ENCODE results near the gene PTPRF. TPM values are rescaled to one million over a fixed set of nuclear protein-coding genes. Genes with fewer than 3 reads are reported as not detected.

The PTPRF gene
- polyA plus RNA-seq, 3 donors, result not detected

DNA sequence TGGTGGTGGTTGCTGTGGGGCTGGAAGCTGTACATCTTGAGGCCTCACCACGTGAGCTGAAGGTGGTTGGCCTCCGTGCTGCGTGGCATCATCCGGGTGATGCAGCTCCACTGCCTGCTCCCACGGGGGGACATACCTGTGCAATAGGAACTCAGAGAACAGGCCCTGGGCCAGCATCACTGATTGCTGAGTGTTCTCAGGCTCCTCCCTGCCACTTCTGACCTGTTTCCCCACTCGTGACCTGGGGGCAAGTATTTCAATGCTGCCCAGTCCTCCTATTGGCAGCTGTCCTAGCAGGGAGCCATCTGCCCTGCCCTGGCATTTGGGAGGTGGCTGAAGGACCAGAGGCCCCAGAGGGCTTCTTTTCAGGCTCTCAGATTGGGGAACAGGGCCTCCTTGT, 26.1 kb downstream of the PTPRF start:
- Mint-ChIP-seq H3K36me3 (no peaks in the 10 kb centered on the region), H3K27ac (no peak overlapping the region), H3K4me3 (no peak overlapping the region), H3K27me3 (ENCODE audit: low read depth in 3 of 3) (peaks cover 1 to 5% (median 2%) of the 10 kb centered on the region in 3 donors), H3K4me1 (peaks cover 4% of the 10 kb centered on the region), H3K9me3 (peaks cover 0 to 2% (median 0%) of the 10 kb centered on the region in 7 donors)
- H3K27me3 ChIP-seq (ENCODE audit: control insufficient read depth in 2 of 2, insufficient read depth in 2 of 2, low read length in 2 of 2), result no peaks in the 10 kb centered on the region
- no peaks in the 10 kb centered on the region for H3K4me1 ChIP-seq (ENCODE audit: control insufficient read depth in 1 of 2, insufficient read depth in 2 of 2, low read length in 2 of 2)
- H3K79me2 ChIP-seq (ENCODE audit: insufficient read depth, low read length), result no peaks in the 10 kb centered on the region
- no peak overlapping the region for H3K4me3 ChIP-seq (replicated peaks in 1 of 3; ENCODE audit: low read depth in 2 of 3, low read length in 3 of 3)
- no peak overlapping the region for H3K4me2 ChIP-seq (replicated peaks; ENCODE audit: extremely low read depth, low read length, poor library complexity, severe bottlenecking)
- intact Hi-C loops (cut with micrococcal nuclease), result no loop called here
- DNase-seq, result no peak
- TF ChIP-seq, protein P1, sequence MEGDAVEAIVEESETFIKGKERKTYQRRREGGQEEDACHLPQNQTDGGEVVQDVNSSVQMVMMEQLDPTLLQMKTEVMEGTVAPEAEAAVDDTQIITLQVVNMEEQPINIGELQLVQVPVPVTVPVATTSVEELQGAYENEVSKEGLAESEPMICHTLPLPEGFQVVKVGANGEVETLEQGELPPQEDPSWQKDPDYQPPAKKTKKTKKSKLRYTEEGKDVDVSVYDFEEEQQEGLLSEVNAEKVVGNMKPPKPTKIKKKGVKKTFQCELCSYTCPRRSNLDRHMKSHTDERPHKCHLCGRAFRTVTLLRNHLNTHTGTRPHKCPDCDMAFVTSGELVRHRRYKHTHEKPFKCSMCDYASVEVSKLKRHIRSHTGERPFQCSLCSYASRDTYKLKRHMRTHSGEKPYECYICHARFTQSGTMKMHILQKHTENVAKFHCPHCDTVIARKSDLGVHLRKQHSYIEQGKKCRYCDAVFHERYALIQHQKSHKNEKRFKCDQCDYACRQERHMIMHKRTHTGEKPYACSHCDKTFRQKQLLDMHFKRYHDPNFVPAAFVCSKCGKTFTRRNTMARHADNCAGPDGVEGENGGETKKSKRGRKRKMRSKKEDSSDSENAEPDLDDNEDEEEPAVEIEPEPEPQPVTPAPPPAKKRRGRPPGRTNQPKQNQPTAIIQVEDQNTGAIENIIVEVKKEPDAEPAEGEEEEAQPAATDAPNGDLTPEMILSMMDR (IDR thresholded peaks at IDR 0.05), result no peak
- H3K27ac ChIP-seq (ENCODE audit: low read depth in 1 of 2, low read length in 2 of 2), result no peak overlapping the region
- no peaks in the 10 kb centered on the region for H3K36me3 ChIP-seq (replicated peaks in 1 of 2; ENCODE audit: control insufficient read depth in 1 of 2, insufficient read depth in 2 of 2, low read length in 2 of 2)
- H2AFZ ChIP-seq (ENCODE audit: insufficient read depth, low read depth, low read length, poor library complexity, severe bottlenecking), result no peak overlapping the region
- no peaks in the 10 kb centered on the region for H4K20me1 ChIP-seq (ENCODE audit: insufficient read depth, low read length)
- whole genome bisulfite sequencing (ENCODE audit: insufficient coverage), result 93% methylated on average over 5 of the region's 6 CpGs
- H3K9ac ChIP-seq (ENCODE audit: insufficient read depth, low read length, poor library complexity, severe bottlenecking), result no peak overlapping the region
- no peaks in the 10 kb centered on the region for H3K9me3 ChIP-seq (replicated peaks in 1 of 2; ENCODE audit: control insufficient read depth in 1 of 2, insufficient read depth in 1 of 2, low read length in 2 of 2)

DNA sequence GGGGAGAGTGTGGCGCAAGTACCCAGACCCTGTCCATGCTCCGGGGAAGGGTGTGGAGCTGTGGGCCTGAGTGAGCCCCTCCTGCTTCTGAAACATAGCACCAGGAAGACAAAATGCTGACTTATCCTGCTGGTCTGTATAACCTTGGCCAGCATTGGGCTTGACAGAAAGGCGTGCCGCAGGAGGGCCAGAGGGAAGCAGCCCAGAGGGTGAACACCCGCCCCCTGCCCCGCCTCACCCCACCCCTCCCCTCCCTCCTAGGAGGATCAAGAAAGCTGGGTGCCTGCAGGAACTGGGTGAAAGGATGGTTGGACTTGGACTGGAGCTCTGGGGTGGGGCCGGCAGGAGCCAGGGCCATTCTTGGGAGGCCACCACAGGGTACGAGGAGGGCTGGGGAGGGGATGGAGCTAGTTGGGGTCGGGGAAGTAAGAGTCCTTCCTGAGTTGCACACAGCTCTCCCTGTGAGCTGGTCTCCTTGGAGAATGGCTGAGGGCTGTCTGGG, 27.1 kb downstream of the PTPRF start:
- Histone ChIP-seq H3K27ac (ENCODE audit: low read depth in 1 of 2, low read length in 2 of 2) (no peak overlapping the region), H3K79me2 (ENCODE audit: insufficient read depth, low read length) (no peaks in the 10 kb centered on the region), H3K9ac (ENCODE audit: insufficient read depth, low read length, poor library complexity, severe bottlenecking) (no peak overlapping the region), H3K4me1 (ENCODE audit: control insufficient read depth in 1 of 2, insufficient read depth in 2 of 2, low read length in 2 of 2) (no peaks in the 10 kb centered on the region), H3K4me3 (replicated peaks in 1 of 3; ENCODE audit: low read depth in 2 of 3, low read length in 3 of 3) (no peak overlapping the region), H3K4me2 (replicated peaks; ENCODE audit: extremely low read depth, low read length, poor library complexity, severe bottlenecking) (no peak overlapping the region), H3K27me3 (ENCODE audit: control insufficient read depth in 2 of 2, insufficient read depth in 2 of 2, low read length in 2 of 2) (no peaks in the 10 kb centered on the region), H2AFZ (ENCODE audit: insufficient read depth, low read depth, low read length, poor library complexity, severe bottlenecking) (no peak overlapping the region), H3K36me3 (replicated peaks in 1 of 2; ENCODE audit: control insufficient read depth in 1 of 2, insufficient read depth in 2 of 2, low read length in 2 of 2) (no peaks in the 10 kb centered on the region), H4K20me1 (ENCODE audit: insufficient read depth, low read length) (no peaks in the 10 kb centered on the region), H3K9me3 (replicated peaks in 1 of 2; ENCODE audit: control insufficient read depth in 1 of 2, insufficient read depth in 1 of 2, low read length in 2 of 2) (no peaks in the 10 kb centered on the region)
- Mint-ChIP-seq H3K4me3 (no peak overlapping the region), H3K9me3 (peaks cover 0 to 2% (median 0%) of the 10 kb centered on the region in 7 donors), H3K27me3 (ENCODE audit: low read depth in 3 of 3) (peaks cover 0 to 5% (median 1%) of the 10 kb centered on the region in 3 donors), H3K4me1 (peaks cover 4% of the 10 kb centered on the region), H3K27ac (no peak overlapping the region), H3K36me3 (no peaks in the 10 kb centered on the region)
- intact Hi-C loops (cut with micrococcal nuclease), result no loop called here
- no peak for DNase-seq
- TF ChIP-seq, protein P1 (IDR thresholded peaks at IDR 0.05), result no peak
- WGBS (ENCODE audit: insufficient coverage), result 73% methylated on average over 5 of the region's 9 CpGs
